ENCODE measurements around the gene DPH1.

DPH1 gene

DNA sequence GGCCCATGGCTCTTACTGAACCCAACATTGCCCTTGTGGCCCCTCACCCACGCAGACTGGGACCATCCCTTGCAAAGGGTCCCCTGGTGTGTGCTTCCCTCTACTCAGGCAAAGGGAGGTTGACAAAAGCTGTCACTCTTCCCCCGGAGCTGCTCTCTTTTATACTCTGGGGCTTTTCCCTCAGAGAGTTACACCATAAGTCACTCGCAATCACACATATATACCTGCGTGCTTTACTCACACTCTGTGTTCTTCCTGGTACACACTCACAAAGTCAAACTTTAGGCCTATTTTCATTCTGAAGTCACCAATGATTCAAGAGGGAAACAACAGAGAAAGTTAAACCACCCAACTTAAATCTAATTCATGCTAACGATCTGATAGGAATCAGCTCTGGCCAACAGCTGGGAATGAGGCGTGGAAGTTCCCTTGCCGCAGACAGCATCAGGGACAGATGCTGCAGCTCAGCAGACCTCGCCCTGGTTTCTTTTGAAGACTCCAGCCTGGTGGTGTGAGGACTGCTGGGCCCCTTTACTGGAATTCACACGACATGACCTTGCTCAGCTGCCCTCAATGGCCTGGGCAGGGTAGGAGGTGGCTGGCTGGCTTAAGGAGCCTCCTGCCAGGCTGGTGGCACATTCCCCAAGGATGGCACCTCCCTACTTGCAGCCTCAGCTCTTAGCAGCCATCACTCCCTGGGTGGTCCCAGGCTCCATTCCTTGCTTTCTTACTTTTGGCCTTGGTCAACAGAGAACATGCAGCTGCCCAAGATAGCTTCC lies 52.2 kb downstream of the DPH1 start:
- Histone ChIP-seq H3K9me3 (no peaks in the 10 kb centered on the region), H3K4me1 (peaks cover 0 to 34% (median 16%) of the 10 kb centered on the region in 4 donors), H3K27me3 (no peaks in the 10 kb centered on the region), H3K36me3 (peaks cover 19 to 78% (median 47%) of the 10 kb centered on the region in 3 donors), H3K4me3 (no peak overlapping the region), H3K27ac (no peak overlapping the region)
- no peak for DNase-seq
- intact Hi-C loops (cut with DNase I; ENCODE audit: low total_unique reads), result no loop called here
- TF ChIP-seq, protein P1, sequence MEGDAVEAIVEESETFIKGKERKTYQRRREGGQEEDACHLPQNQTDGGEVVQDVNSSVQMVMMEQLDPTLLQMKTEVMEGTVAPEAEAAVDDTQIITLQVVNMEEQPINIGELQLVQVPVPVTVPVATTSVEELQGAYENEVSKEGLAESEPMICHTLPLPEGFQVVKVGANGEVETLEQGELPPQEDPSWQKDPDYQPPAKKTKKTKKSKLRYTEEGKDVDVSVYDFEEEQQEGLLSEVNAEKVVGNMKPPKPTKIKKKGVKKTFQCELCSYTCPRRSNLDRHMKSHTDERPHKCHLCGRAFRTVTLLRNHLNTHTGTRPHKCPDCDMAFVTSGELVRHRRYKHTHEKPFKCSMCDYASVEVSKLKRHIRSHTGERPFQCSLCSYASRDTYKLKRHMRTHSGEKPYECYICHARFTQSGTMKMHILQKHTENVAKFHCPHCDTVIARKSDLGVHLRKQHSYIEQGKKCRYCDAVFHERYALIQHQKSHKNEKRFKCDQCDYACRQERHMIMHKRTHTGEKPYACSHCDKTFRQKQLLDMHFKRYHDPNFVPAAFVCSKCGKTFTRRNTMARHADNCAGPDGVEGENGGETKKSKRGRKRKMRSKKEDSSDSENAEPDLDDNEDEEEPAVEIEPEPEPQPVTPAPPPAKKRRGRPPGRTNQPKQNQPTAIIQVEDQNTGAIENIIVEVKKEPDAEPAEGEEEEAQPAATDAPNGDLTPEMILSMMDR (IDR thresholded peaks at IDR 0.05), result no peak

DNA sequence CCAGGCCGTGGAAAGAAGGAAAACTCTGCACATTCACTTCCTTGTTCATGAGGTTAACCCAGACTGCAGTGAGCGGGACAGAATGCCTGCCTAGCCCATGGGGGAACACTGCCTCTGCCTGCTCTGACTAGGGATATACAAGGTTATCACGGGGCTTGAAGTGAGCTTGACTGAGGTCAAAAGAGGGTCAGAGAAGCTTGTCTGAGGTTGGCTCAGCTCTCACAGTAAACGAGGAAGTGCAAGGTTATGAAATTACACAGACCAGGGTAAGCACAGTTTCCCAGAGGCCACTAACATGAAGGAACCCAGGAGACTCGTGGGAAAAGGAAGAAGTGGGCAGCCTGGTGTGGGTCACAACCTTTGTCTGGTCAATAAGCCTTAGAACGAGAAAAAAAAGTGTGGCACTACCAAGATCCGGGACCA lies 53.7 kb downstream of the DPH1 start:
- TF ChIP-seq, protein P1 (IDR thresholded peaks at IDR 0.05), result no peak
- Histone ChIP-seq H3K4me1 (peaks cover 0 to 48% (median 25%) of the 10 kb centered on the region in 4 donors), H3K27ac (peak overlapping the region; percentile 31 to 46), H3K36me3 (peaks cover 19 to 73% (median 33%) of the 10 kb centered on the region in 3 donors), H3K9me3 (no peaks in the 10 kb centered on the region), H3K4me3 (no peak overlapping the region), H3K27me3 (no peaks in the 10 kb centered on the region)
- intact Hi-C loops (cut with DNase I; ENCODE audit: low total_unique reads), result no loop called here
- no peak for DNase-seq

DNA sequence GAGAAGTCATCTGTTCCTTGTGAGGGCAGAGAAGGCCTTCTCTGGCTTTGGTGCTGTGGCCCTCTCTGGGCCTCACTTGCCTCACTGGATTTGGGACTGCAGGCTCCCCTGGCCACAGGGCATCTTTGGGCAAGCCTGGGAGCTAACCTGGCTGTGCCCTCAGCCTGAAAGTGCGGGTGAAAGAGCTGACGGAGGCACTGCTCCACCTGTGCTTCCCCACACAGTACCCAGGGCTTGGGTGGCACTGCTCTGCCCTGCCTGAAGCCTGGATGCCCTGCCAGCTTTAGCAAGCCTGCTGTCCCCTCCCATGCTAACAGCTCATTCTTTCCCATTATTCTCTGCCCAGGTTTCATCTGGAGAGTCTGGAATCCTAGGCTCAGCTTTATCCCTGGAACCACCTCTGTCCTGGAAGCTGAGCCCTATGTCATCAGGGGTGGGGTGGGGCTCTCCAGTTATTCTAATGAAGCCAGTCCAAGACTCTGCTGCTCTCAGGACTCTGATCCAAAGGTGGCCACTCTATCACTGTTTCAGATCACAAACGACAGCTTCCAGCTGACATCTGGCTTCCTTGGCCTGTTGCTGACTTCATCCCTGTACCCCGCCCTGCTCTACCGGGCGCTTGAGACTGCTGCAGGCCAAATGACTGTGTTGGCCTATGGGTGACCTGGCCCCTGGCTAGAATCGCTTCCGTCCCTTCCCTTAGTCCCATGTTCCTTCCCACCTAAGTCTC lies 54.2 kb downstream of the DPH1 start:
- no peak overlapping the region for H3K4me3 ChIP-seq
- H3K4me1 ChIP-seq, result peaks cover 0 to 54% (median 28%) of the 10 kb centered on the region in 4 donors
- intact Hi-C loops (cut with DNase I; ENCODE audit: low total_unique reads), result no loop called here

DNA sequence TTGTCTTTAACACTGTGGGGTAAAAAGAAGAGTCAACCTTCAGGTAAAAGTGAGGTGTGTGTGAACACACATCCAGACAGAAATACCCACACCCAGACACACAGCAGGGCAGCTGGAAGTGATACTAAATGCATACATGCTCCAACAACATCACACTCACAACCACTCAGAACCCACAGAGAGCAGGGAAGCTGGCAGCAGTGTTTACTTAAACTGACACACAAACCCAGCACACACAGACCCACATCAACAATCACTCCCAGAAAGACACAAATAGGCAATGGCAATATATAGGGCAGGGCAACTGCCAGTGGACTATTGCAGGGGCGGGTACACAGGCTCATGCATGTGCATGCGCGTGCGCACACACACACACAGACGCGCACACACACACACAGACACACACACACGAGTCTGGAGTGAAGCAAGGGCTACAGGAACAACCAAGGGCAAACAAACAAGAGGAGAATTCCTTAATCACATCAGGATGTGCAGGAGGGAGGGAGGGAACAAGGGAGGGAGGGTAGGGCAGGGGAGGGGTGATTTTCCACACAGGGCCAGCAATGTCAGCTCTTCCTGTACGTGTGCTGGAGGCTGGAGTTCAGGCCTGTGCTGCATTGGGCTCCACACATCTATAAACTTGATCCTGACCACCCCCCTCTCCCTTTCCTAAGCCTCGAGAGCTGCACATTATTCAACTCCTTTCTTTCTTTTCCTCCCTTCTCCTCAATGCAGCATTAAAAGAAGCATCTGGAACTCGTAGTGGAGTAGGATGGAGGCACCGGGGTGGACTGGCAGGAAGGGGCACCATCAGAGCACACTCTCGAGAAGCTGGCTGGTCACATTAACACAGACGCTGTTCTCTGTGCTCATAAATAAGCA lies 55.1 kb downstream of the DPH1 start:
- TF ChIP-seq, protein P1 (IDR thresholded peaks at IDR 0.05), result no peak
- H3K36me3 ChIP-seq, result peaks cover 15 to 60% (median 22%) of the 10 kb centered on the region in 3 donors
- peak overlapping the region; percentile 46 to 53 for H3K27ac ChIP-seq
- intact Hi-C loops (cut with DNase I; ENCODE audit: low total_unique reads), result no loop called here
- H3K4me1 ChIP-seq, result peaks cover 0 to 61% (median 29%) of the 10 kb centered on the region in 4 donors
- H3K4me3 ChIP-seq, result no peak overlapping the region
- H3K27me3 ChIP-seq, result no peaks in the 10 kb centered on the region
- peak in 1 of 2 donors; percentile 81 for DNase-seq
- H3K9me3 ChIP-seq, result no peaks in the 10 kb centered on the region

More for the DNA sequence above, 54.2 kb downstream of the DPH1 start:
- Histone ChIP-seq H3K27me3 (no peaks in the 10 kb centered on the region), H3K9me3 (no peaks in the 10 kb centered on the region), H3K36me3 (peaks cover 15 to 67% (median 28%) of the 10 kb centered on the region in 3 donors), H3K27ac (peak overlapping the region; percentile 31 to 46)
- TF ChIP-seq, protein P1 (IDR thresholded peaks at IDR 0.05), result no peak
- peak in 1 of 2 donors; percentile 80 for DNase-seq

DNA sequence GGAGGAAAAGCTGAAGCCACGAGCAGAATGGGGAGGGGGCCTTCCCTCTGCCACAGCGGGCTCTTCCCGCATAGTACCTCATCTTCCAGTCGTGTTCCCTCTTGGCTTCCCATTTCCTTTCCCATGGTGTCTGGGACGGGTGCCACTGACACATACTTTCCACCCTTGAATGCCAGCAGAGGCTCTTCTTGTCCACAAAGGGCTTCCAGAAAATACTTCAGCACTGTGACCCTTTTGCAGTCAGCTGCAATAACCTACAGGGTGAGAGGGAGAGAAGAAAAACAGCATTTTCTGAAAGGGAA lies 55.6 kb downstream of the DPH1 start:
- Histone ChIP-seq H3K27me3 (no peaks in the 10 kb centered on the region), H3K4me3 (no peak overlapping the region), H3K36me3 (peaks cover 14 to 54% (median 19%) of the 10 kb centered on the region in 3 donors), H3K27ac (peak overlapping the region; percentile 42 to 53), H3K9me3 (no peaks in the 10 kb centered on the region), H3K4me1 (peaks cover 0 to 67% (median 33%) of the 10 kb centered on the region in 4 donors)
- DNase-seq, result peak in 1 of 2 donors; percentile 56
- intact Hi-C loops (cut with DNase I; ENCODE audit: low total_unique reads), result no loop called here
- TF ChIP-seq, protein P1 (IDR thresholded peaks at IDR 0.05), result no peak

All from tibial artery (tissue), 4 donors.